RWPE2 (cell line): ENCODE measurements around the gene ZFYVE21.
A peak's percentile ranks its signal among the peaks of the same experiment; 100 is the strongest.

Experiments
- ATAC-seq: fragments of 200-7000 bp; cut with Tn5 transposase; 3 replicates; pipeline ENCODE4 v1.9.1; 2021; ENCODE audit warnings: low read depth
- DNase-seq: peaks from one replicate; pipeline ENCODE4 v3.0.0-alpha.2; 2020; ENCODE audit warnings: low spot score
- H3K27ac ChIP-seq: fragments of 450-650 bp; 2 replicates; pipeline ENCODE4 v1.5.1; 2017; ENCODE audit warnings: mild to moderate bottlenecking; ENCODE audit not compliant: poor library complexity, severe bottlenecking
- H3K27me3 ChIP-seq: fragments of 250-450 bp; sonication (Bioruptor Pico); 2 replicates; pipeline ENCODE4 v1.5.1; 2021; ENCODE audit warnings: mild to moderate bottlenecking, moderate library complexity; ENCODE audit not compliant: insufficient read depth, poor library complexity, severe bottlenecking
- H3K36me3 ChIP-seq: fragments of 250-450 bp; sonication (Bioruptor Pico); 2 replicates; pipeline ENCODE4 v1.5.1; 2020; ENCODE audit warnings: low read depth, mild to moderate bottlenecking, moderate library complexity
- H3K4me1 ChIP-seq: fragments of 250-450 bp; sonication (Bioruptor Pico); 2 replicates; pipeline ENCODE4 v1.5.1; 2021; ENCODE audit warnings: mild to moderate bottlenecking, moderate library complexity; ENCODE audit not compliant: insufficient read depth, poor library complexity, severe bottlenecking
- H3K4me3 ChIP-seq: fragments of 250-450 bp; sonication (Bioruptor Pico); 2 replicates; pipeline ENCODE4 v1.5.1; 2021; ENCODE audit warnings: mild to moderate bottlenecking, moderate library complexity; ENCODE audit not compliant: severe bottlenecking
- H3K9me3 ChIP-seq: fragments of 250-450 bp; sonication (Bioruptor Pico); 2 replicates; pipeline ENCODE4 v1.5.1; 2021; ENCODE audit warnings: mild to moderate bottlenecking, moderate library complexity; ENCODE audit not compliant: severe bottlenecking
- CTCF ChIP-seq: fragments of 450-650 bp; IDR thresholded peaks from one replicate; pipeline ENCODE4 v1.5.1; 2017; ENCODE audit warnings: mild to moderate bottlenecking, moderate library complexity; ENCODE audit not compliant: poor library complexity, severe bottlenecking

The ZFYVE21 gene

DNA sequence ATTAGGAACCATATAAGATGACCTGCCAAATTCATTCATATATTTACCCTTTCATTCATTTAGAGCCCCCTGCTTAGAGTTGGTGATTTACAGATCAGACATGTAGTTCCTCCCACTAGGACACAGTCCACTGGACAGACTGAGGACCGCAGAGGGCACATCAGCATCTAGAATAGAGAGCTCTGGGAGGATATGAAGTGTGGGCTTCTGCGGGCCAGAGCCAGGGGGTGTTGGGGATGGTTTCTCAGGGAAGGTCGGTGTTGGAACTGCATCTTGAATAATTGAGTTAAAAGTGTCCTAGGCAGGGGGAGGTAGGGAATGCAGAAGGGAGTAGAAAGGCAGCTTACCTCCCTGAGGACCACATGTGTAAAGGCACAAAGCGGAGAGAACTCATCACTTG, 43.7 kb upstream of the ZFYVE21 start:
- peaks cover 100% of the 10 kb centered on the region for H3K36me3 ChIP-seq

GRCh38 chr14:103675957-103676356, 39.7 kb upstream of the ZFYVE21 start:
- no peak for TF ChIP-seq CTCF
- Histone ChIP-seq H3K4me3 (no peak overlapping the region), H3K4me1 (no peaks in the 10 kb centered on the region), H3K27me3 (no peaks in the 10 kb centered on the region), H3K9me3 (no peaks in the 10 kb centered on the region), H3K36me3 (peaks cover 100% of the 10 kb centered on the region), H3K27ac (no peak overlapping the region)
- no peak for DNase-seq
- ATAC-seq = no peak

More for the DNA sequence above, 43.7 kb upstream of the ZFYVE21 start:
- H3K4me1 ChIP-seq = no peaks in the 10 kb centered on the region
- TF ChIP-seq CTCF = no peak
- H3K9me3 ChIP-seq = no peaks in the 10 kb centered on the region
- no peak overlapping the region for H3K4me3 ChIP-seq
- DNase-seq (no peak), ATAC-seq (no peak)
- no peak overlapping the region for H3K27ac ChIP-seq
- no peaks in the 10 kb centered on the region for H3K27me3 ChIP-seq

GRCh38 chr14:103676881-103677675, 38.5 kb upstream of the ZFYVE21 start:
- Histone ChIP-seq H3K4me3 (no peak overlapping the region), H3K9me3 (no peaks in the 10 kb centered on the region), H3K36me3 (peaks cover 100% of the 10 kb centered on the region), H3K4me1 (no peaks in the 10 kb centered on the region), H3K27me3 (no peaks in the 10 kb centered on the region), H3K27ac (no peak overlapping the region)
- DNase-seq (no peak), ATAC-seq (no peak)
- no peak for TF ChIP-seq CTCF

- Histone ChIP-seq H3K27me3 (no peaks in the 10 kb centered on the region), H3K4me1 (no peaks in the 10 kb centered on the region), H3K36me3 (peaks cover 100% of the 10 kb centered on the region), H3K4me3 (no peak overlapping the region), H3K27ac (no peak overlapping the region), H3K9me3 (no peaks in the 10 kb centered on the region)
- ATAC-seq (peak; percentile 54; the same call in 1 of the 3 replicates), DNase-seq (no peak)
- TF ChIP-seq CTCF = peak; percentile 60
Measured at GRCh38 chr14:103679351-103679750, 36.3 kb upstream of the ZFYVE21 start.
